CD4-positive, alpha-beta T cell treated with Interferon gamma for 1 hour (primary cell): ENCODE data around the gene MIR17HG.

ENCODE experiments used
- DNase-seq: peaks from one replicate; pipeline ENCODE4 v3.0.0-alpha.2; 2020

The MIR17HG gene

DNA sequence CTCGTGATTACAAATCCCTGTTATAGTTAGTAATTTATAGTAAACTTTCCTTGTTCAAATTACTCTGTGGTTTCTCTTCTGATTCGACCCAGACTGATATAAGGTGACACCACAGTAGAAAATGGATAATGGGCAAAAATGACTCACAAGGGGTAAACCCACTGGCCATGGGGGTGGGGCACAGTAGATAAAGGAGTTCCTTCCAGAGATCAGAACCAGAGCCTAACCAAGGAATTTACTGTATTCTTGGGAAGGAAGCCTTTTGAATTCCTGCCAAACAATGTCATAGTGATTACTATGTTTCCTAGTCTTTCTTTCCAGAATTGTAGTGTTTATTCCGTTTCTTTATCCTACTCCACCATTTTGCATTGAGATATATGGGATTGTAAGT is 21.9 kb downstream of the MIR17HG start:
- DNase-seq = no peak

- no peak for DNase-seq
Measured at GRCh38 chr13:91370501-91370900, 23.0 kb downstream of the MIR17HG start.

DNA sequence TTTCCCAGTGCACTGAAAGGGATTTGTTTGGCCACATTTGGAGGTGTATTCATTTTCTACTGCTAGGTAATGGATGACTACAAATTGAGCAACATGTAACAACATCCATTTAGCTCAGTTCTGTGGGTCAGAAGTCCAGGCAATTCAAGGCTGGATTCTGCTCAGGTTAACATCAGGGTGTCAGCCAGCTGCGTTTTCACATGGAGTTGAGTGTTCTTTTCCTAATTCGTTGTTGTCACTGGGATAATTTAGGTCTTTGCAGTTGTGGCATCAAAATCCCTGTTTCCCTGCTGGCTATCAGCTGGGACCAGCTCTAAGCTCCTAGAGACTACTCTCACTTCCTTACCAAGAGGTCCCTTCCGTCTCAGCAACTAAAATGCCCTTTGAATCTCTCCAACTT is 25.4 kb downstream of the MIR17HG start:
- DNase-seq = no peak

DNA sequence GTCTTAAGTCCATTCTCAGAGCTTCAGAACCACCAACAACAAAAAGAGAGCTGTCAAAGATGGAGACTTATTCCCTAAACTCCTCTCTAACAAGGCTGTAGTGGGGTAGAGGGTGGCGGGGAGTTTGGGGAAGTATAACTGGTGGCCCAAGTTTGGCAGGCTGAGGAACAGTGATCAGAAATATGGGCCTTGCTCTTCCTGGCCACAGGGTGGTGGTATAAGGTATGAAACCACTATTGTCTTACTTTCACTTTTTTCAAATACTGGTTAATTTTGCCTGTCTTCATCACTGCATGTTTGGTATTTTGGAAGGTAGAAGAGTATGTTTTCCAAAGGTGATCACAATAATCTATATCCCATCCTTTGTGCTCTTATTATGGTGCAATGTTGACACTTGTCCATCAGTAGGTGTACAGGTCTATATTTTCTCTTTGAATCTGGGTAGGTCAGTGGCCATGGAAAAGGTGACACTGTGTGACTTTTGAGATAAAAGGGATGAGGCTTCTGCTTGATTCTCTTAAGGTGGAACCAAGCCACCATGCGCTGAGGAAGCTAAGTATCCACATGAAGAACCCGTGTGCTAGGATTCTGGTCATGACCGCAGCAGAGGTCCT is 27.7 kb downstream of the MIR17HG start:
- no peak for DNase-seq

- DNase-seq = no peak
Measured at GRCh38 chr13:91381371-91381770, 33.9 kb downstream of the MIR17HG start.

DNA sequence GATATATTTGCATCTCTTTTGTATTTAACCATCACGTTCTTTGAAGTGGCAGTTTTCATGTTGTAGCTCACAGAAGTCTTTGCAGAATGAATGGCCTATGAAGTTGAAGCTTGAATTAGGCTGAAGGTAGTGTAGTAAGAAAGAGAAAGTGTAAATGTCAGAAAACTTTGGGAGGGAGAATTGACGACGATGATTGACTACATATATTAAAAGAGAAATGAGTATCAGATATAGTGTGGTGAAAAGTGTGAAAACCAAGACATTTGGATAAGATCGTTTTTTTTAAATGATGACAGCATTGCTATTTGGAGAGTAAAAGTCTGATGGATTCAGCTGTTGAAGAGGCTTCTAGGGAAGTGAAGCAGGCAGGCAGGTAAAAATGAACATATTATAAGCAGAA is 36.3 kb downstream of the MIR17HG start:
- DNase-seq = no peak

DNA sequence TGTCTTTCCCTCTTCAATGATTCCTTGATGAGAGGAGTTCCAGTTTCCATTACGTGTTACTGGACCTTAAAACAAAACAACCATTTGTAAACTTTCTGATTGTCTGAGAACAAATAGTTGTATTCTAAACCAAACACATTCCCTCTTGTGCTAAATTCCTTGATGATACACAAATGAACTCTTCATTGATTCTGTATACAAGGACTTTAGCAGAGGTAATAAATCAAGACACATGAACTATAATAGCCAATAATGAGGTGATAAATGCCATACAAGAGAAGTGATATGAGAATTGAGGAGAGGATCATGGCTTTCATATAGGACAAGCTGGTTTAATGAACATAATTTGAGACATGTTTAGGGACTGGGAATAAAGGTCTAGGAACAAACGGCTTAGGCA is 37.4 kb downstream of the MIR17HG start:
- no peak for DNase-seq

DNA sequence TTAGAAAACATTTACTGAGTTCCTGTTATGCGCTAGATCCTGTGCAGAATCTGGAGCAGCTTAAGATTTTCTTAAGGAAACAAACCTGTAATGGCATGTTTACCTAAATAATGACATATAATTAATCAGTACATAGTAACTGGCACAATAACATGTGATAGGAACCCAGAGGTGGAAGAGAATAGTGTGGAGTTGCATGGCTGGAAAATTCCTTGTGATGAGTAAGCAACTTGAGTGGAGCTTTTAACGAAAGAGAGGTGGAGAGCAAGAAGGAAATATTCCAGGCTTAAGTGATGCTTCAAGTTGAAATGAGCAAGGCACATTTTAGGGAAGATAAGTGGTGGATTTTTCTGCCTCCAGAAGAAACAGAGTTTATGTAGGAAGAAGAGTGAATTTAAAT is 41.7 kb downstream of the MIR17HG start:
- no peak for DNase-seq

- no peak for DNase-seq
Measured at GRCh38 chr13:91397595-91397994, 50.1 kb downstream of the MIR17HG start.

- peak; percentile 84 for DNase-seq
Measured at GRCh38 chr13:91398413-91399188, 51.1 kb downstream of the MIR17HG start, which contains the start of gene GPC5. Gene GPC5 (plus strand): TSS chr13:91398621.

DNA sequence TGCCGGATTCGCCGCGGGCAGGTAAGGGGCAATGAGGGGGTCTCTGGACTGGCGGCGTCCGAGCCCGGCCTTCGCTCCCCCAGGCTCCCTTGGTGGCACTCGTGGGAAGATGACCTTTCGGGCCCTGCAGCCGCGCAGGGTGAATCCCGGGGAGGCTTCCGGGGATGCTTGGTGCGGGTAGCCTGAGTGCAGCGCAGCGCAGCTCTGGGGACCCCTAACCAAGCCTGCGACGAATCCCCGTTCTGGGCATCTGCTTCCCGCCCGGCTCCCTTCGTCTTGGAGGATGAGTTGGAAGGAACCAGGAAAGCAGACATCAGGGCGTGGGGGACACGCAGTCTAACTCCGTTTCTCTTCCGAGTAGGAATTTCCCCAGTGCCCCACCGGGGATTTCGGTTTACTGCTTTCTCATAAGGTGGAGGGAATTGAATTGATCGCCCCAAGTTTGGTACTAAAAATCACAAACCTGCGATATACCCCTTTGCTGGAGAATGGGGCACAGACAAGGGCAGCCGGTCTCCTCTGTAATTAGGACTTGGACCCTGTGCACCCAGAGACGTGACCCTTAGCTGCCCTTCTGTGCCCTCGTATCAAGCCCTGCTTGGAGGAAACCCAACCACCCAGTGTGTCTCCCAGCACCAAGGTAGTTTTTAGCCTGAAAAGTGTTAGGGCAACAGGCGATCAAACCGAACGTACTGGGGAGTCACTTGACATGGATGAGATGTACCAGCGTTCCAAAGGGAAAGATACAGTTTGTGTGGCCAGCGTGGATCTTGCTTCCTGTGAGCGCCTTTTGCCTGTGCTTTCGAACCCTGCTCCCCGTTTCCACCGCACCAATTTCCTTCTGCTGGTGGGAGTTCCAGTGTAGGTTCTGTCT is 51.9 kb downstream of the MIR17HG start:
- DNase-seq = no peak

- no peak for DNase-seq
Measured at GRCh38 chr13:91400063-91400399, 52.5 kb downstream of the MIR17HG start.

DNA sequence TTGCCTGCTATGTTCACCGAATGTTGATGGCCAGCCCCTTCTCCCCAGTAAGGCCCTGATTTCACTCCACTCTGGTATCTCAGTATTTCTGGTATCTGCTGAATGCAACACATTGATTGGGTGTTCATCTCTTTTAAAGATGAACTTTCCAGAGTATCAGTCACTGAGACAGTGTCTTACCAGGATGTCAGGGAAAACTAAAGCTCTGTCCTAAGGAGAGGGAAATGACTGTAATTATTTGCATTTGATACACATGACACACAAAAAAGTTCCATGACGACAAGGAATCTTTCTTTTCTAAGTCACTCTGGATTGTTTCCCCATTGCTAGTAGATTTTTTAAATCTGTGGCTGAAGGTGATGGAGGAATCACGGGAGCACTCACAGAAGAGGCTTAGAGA is 53.2 kb downstream of the MIR17HG start:
- DNase-seq = no peak

GRCh38 chr13:91401920-91402319 is 54.4 kb downstream of the MIR17HG start:
- no peak for DNase-seq
